Natural killer cell (primary cell): ENCODE data around the gene AHNAK2. TPM values are rescaled to one million over a fixed set of nuclear protein-coding genes. Genes with fewer than 3 reads are reported as not detected.
"Not testable (repeated sequence)": the region's sequence is repeated elsewhere in the genome, so short reads cannot be mapped to it uniquely, and the experiment has no call there.

ENCODE experiments used
- ATAC-seq, 3 donors: fragments of 150-1000 bp in 2 of 3; fragments of 200-7000 bp in 1 of 3; cut with Tn5 transposase; 1 replicate in 1 of 3; 2 replicates in 2 of 3; pipeline ENCODE4 v1.10.0; 2021; ENCODE audit warnings: mild to moderate bottlenecking in 2 of 3, moderate library complexity in 2 of 3
- DNase-seq, 2 donors: peaks; one replicate each; pipeline versions ENCODE4 v3.0.0 to v3.0.0-alpha.2; 2013 to 2021; ENCODE audit warnings: mixed read lengths in 1 of 2
- H3K27ac ChIP-seq: one replicate; pipeline ENCODE4 v1.5.1; 2013; ENCODE audit warnings: mild to moderate bottlenecking, low read length
- H3K27me3 ChIP-seq: one replicate; pipeline ENCODE4 v1.6.1; 2013; ENCODE audit warnings: low read length; ENCODE audit not compliant: control insufficient read depth, insufficient read depth
- H3K36me3 ChIP-seq: one replicate; pipeline ENCODE4 v1.6.1; 2013; ENCODE audit warnings: low read length; ENCODE audit not compliant: control insufficient read depth, insufficient read depth
- H3K4me1 ChIP-seq: one replicate; pipeline ENCODE4 v1.6.1; 2013; ENCODE audit warnings: low read length; ENCODE audit not compliant: control insufficient read depth, insufficient read depth
- H3K4me3 ChIP-seq: one replicate; pipeline ENCODE4 v1.5.1; 2013; ENCODE audit warnings: low read length
- H3K9me3 ChIP-seq: one replicate; pipeline ENCODE4 v1.6.1; 2013; ENCODE audit warnings: low read length; ENCODE audit not compliant: control insufficient read depth, insufficient read depth
- H3K27ac Mint-ChIP-seq, 2 donors: one replicate each; pipeline ENCODE4 v1.8.0; 2022; ENCODE audit warnings: mild to moderate bottlenecking in 2 of 2, mixed read lengths in 2 of 2, moderate library complexity in 1 of 2
- H3K27me3 Mint-ChIP-seq, 2 donors: one replicate each; pipeline ENCODE4 v1.8.0; 2022; ENCODE audit warnings: low read depth in 2 of 2, mixed read lengths in 2 of 2
- H3K36me3 Mint-ChIP-seq: one replicate; pipeline ENCODE4 v1.8.0; 2022; ENCODE audit warnings: mixed read lengths
- H3K4me1 Mint-ChIP-seq, 2 donors: one replicate each; pipeline ENCODE4 v1.8.0; 2022; ENCODE audit warnings: mixed read lengths in 2 of 2
- H3K4me3 Mint-ChIP-seq: one replicate; pipeline ENCODE4 v1.8.0; 2022; ENCODE audit warnings: mild to moderate bottlenecking, moderate library complexity, mixed read lengths
- H3K9me3 Mint-ChIP-seq, 2 donors: one replicate each; pipeline ENCODE4 v1.8.0; 2022; ENCODE audit warnings: mixed read lengths in 2 of 2
- WGBS: methylation state at CpG from one replicate; pipeline ENCODE4 v1.1.7; 2013; ENCODE audit warnings: missing lambda C conversion rate; ENCODE audit not compliant: insufficient coverage; 5-methylcytosine and 5-hydroxymethylcytosine counted together
- intact Hi-C: fragments of 100-400 bp; cut with micrococcal nuclease; formaldehyde crosslinking; loops from one replicate; pipeline ENCODE4 v1.14.2; 2022
- total RNA-seq, 4 donors: library from RNA; stranded (reverse); fragments of 120-200 nt in 1 of 4; gene quantifications; one replicate each; pipeline versions ENCODE4 v1.2.3 to v1.2.4, GENCODE V29; 2013 to 2022
- TF ChIP-seq, protein P1 (sequence below): fragments of 200-600 bp; IDR thresholded peaks from one replicate; pipeline ENCODE4 v1.8.0; 2022; ENCODE audit warnings: antibody characterized with exemption

The AHNAK2 gene
- total RNA-seq, 3 donors from 2014 or later (not counting 1 experiment from before 2014, with no cell fraction given): 0.05 TPM; not detected in 2

DNA sequence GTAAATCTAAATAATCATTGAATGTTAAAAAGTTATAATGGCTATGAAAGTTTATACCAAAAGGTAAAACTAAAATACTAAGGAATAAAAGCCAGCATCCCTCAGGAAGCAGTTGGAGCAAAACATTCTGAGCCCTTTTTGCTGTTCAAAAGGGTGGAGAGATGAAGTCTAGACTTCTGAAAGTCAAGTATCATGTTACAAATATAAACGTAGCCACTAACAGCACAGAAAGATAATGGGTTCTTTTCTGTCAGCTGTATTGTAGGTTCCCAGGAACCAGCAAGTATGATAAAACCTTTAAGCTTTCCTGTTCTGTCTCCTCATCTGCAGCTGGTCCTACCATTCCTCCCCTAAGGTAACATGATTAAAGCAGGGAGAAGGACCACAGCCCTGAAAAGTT, 69.9 kb downstream of the AHNAK2 start:
- no peaks in the 10 kb centered on the region for H3K36me3 Mint-ChIP-seq
- no peak overlapping the region for H3K27ac ChIP-seq

GRCh38 chr14:104905579-104905933, 72.6 kb downstream of the AHNAK2 start:
- H3K4me1 ChIP-seq, H3K36me3 Mint-ChIP-seq, H3K4me3 ChIP-seq, ATAC-seq, H3K4me3 Mint-ChIP-seq, H3K36me3 ChIP-seq, H3K4me1 Mint-ChIP-seq, H3K27ac ChIP-seq, H3K9me3 ChIP-seq, H3K27ac Mint-ChIP-seq, DNase-seq, H3K9me3 Mint-ChIP-seq, intact Hi-C loops, H3K27me3 ChIP-seq: not testable (repeated sequence)
- 76% methylated on average over 25 of the region's 28 CpGs for WGBS
- H3K27me3 Mint-ChIP-seq: peaks cover 26 to 46% of the 10 kb centered on the region in 2 donors

More for the DNA sequence above, 69.9 kb downstream of the AHNAK2 start:
- Histone ChIP-seq H3K4me3 (no peak overlapping the region), H3K36me3 (no peaks in the 10 kb centered on the region), H3K9me3 (peaks cover 13% of the 10 kb centered on the region), H3K27me3 (no peaks in the 10 kb centered on the region), H3K4me1 (no peaks in the 10 kb centered on the region)
- peaks cover 2 to 3% of the 10 kb centered on the region in 2 donors for H3K9me3 Mint-ChIP-seq
- no peak overlapping the region for H3K27ac Mint-ChIP-seq
- peaks cover 30 to 49% of the 10 kb centered on the region in 2 donors for H3K27me3 Mint-ChIP-seq
- H3K4me1 Mint-ChIP-seq: no peaks in the 10 kb centered on the region
- TF ChIP-seq, protein P1, sequence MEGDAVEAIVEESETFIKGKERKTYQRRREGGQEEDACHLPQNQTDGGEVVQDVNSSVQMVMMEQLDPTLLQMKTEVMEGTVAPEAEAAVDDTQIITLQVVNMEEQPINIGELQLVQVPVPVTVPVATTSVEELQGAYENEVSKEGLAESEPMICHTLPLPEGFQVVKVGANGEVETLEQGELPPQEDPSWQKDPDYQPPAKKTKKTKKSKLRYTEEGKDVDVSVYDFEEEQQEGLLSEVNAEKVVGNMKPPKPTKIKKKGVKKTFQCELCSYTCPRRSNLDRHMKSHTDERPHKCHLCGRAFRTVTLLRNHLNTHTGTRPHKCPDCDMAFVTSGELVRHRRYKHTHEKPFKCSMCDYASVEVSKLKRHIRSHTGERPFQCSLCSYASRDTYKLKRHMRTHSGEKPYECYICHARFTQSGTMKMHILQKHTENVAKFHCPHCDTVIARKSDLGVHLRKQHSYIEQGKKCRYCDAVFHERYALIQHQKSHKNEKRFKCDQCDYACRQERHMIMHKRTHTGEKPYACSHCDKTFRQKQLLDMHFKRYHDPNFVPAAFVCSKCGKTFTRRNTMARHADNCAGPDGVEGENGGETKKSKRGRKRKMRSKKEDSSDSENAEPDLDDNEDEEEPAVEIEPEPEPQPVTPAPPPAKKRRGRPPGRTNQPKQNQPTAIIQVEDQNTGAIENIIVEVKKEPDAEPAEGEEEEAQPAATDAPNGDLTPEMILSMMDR: no peak
- ATAC-seq (no peak), DNase-seq (no peak)
- 36% methylated on average over 1 of the region's 1 CpG for WGBS
- no peak overlapping the region for H3K4me3 Mint-ChIP-seq
- intact Hi-C loops: no loop called here

DNA sequence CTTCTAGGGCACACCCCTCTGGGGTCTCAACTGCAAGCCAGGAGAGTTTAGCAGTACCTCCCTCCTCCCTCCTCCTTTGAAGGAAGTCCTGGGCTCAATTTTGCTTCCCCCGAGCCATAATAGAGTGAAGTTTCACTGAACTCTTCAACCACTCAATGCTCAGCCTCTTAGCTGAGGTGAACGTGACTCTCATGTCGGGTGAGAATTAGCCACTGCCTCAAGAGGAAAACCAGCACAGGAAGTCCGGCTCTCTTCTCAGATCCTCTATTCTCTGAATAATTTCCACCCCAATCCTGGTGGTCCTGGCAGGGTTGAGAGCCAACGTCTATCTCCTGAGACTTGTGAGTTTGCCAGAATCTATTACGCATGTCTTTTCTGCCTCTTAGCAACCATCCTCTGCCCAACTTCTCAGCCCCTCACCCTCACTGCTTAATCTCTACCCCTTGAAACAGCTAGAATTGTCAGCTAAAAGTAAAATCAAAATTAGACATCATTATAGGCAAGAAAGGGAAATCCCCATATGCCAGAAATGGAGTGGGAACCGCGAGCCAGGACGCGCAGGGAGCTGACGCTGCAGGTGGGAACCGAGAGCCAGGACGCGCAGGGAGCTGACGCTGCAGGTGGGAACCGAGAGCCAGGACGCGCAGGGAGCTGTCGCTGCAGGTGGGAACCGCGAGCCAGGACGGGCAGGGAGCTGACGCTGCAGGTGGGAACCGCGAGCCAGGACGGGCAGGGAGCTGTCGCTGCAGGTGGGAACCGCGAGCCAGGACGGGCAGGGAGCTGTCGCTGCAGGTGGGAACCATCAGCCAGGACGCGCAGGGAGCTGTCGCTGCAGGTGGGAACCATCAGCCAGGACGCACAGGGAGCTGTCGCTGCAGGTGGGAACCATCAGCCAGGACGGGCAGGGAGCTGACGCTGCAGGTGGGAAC, 73.3 kb downstream of the AHNAK2 start:
- H3K27ac ChIP-seq, intact Hi-C loops, H3K36me3 Mint-ChIP-seq, H3K36me3 ChIP-seq, H3K4me1 Mint-ChIP-seq, H3K27ac Mint-ChIP-seq, H3K27me3 ChIP-seq, H3K4me1 ChIP-seq, H3K9me3 Mint-ChIP-seq, H3K4me3 ChIP-seq, DNase-seq, H3K4me3 Mint-ChIP-seq, H3K9me3 ChIP-seq, ATAC-seq: not testable (repeated sequence)
- WGBS: 62% methylated on average over 36 of the region's 38 CpGs
- peaks cover 25 to 40% of the 10 kb centered on the region in 2 donors for H3K27me3 Mint-ChIP-seq

DNA sequence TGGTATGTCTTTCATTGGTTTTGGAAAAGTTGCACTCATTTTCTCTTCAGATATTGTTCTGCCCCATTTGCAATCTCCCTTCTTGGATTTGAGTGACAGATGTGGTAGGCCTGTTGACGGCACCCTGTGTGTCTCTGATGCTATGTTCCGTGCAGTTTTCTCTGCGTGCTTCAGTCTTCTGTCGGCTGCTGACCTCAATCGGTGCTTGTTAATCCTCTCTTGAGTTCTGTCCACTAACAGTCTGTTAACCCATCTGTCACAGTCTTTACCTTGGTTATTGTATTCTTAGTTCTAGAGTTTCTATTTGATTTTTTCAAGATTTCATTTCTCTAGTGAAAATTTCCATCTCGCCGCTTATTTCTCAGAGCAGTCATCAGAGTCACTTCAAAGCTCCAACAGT, 74.2 kb downstream of the AHNAK2 start:
- Mint-ChIP-seq H3K9me3 (no peaks in the 10 kb centered on the region), H3K27ac (no peak overlapping the region), H3K36me3 (no peaks in the 10 kb centered on the region), H3K4me1 (no peaks in the 10 kb centered on the region), H3K4me3 (no peak overlapping the region), H3K27me3 (peaks cover 23 to 36% of the 10 kb centered on the region in 2 donors)
- H3K4me3 ChIP-seq: no peak overlapping the region
- WGBS: 96% methylated on average over 5 of the region's 7 CpGs
- no peaks in the 10 kb centered on the region for H3K27me3 ChIP-seq
- intact Hi-C loops: no loop called here
- H3K9me3 ChIP-seq: no peaks in the 10 kb centered on the region
- H3K36me3 ChIP-seq: no peaks in the 10 kb centered on the region
- H3K27ac ChIP-seq: no peak overlapping the region
- no peak for DNase-seq
- no peaks in the 10 kb centered on the region for H3K4me1 ChIP-seq
- TF ChIP-seq, protein P1: no peak
- no peak for ATAC-seq
